H1 (cell line): Measurements from ENCODE around the gene CLIC1. TPM values are rescaled to one million over a fixed set of nuclear protein-coding genes. Genes with fewer than 3 reads are reported as not detected.

Experiments
- BCL11A ChIP-seq, 2 experiments: IDR thresholded peaks; one replicate each; pipeline ENCODE4 v1.6.1; 2011; ENCODE audit warnings: low read depth in 2 of 2, low read length in 2 of 2, mild to moderate bottlenecking in 2 of 2
- SIN3A ChIP-seq, 2 experiments: IDR thresholded peaks in 1 of 2; conservative IDR thresholded peaks in 1 of 2; 2 replicates each; pipeline ENCODE4 v1.6.1; 2011 to 2012; ENCODE audit warnings: low read length in 2 of 2, improper control_type of control experiment in 1 of 2, low read depth in 1 of 2, mild to moderate bottlenecking in 1 of 2
- polyA plus RNA-seq, 7 experiments: library from polyadenylated mRNA; depleted of rRNA in 3 of 7; stranded (reverse) in 5 of 7; unstranded in 2 of 7; fragments of >200 nt in 5 of 7; fragments of 200-250 nt in 2 of 7; gene quantifications; 1 replicate in 5 of 7; 2 replicates in 1 of 7; 4 replicates in 1 of 7; pipeline versions ENCODE4 v1.2.1 to v1.2.3, GENCODE V29; 2011 to 2013; ENCODE audit warnings: missing spikeins in 2 of 7, mixed read lengths in 2 of 7
- total RNA-seq: library from RNA; stranded (reverse); fragmentation: NEBNext Ultra II Directional; extraction: Animal tissue kit (Norgen Biotek cat#: 25700); gene quantifications from 2 replicates; pipeline ENCODE4 v1.2.1, GENCODE V29; 2021

The CLIC1 gene
- total and polyA plus RNA-seq, 2 of the 8 experiments (the other 6 are each of a cell fraction or from before 2014, with no cell fraction given): 250 to 277 TPM

DNA sequence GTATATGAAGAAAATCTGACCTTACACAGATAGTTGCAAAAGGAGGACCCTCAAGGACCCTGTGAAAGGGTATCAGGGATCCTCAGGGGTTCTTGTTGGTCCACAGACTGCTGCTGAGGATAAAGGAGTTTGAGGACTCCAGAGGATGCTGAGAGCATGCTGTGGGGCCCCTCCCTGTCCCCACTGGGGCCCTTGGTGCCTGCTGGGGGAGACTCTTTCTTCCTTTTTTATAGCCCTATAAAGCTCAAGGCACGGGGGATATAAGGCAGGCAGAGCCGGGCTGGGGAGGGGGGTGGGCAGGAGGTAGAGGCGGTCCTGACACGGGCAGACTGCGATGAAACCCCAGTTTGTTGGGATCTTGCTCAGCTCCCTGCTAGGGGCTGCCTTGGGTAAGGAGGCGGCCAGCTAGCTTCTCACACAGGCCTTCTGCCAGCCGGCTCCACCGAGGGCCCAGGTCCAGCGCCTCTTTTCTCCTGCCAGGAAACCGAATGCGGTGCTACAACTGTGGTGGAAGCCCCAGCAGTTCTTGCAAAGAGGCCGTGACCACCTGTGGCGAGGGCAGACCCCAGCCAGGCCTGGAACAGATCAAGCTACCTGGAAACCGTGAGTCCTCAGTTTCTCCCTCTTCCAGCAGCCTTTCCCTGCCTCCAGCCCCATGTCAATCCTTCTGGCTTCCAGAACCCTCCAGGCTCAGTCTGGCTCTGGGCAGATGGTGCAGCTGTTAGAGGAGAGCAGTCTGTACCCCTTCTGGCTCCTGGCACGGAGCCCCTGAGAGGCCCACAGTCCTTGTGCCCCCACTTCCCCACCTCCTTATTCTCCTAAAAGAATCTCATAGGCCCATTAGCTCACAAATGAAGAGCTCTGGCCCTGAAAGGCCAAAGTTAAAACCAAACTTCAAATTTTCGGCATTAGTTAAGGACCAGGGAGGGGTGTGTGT lies 21.0 kb downstream of the CLIC1 start, which contains the start of gene LY6G6D (continued):
- TF ChIP-seq BCL11A (IDR thresholded peaks at IDR 0.05; ENCODE audit: low read depth in 2 of 2, low read length in 2 of 2): no peak
- no peak for TF ChIP-seq SIN3A (conservative IDR thresholded peaks at IDR 0.05 in 1 of 2, IDR thresholded peaks at IDR 0.05 in 1 of 2; ENCODE audit: low read depth in 1 of 2, low read length in 2 of 2)
